ENCODE data around the gene MIP.
"Not testable (repeated sequence)": the region's sequence is repeated elsewhere in the genome, so short reads cannot be mapped to it uniquely, and the experiment has no call there.

Gene MIP

DNA sequence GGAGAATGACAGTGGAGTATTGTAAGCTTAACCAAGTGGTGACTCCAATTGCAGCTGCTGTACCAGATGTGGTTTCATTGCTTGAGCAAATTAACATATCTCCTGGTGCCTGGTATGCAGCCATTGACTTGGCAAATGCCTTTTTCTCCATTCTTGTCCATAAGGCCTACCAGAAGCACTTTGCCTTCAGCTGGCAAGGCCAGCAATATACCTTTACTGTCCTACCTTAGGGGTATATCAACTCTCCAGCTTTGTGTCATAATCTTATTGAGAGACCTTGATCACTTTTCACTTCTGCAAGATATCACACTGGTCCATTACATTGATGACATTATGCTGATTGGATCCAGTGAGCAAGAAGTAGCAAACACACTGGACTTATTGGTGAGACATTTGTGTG is 52.8 kb downstream of the MIP start:
- not testable (repeated sequence) for DNase-seq

DNA sequence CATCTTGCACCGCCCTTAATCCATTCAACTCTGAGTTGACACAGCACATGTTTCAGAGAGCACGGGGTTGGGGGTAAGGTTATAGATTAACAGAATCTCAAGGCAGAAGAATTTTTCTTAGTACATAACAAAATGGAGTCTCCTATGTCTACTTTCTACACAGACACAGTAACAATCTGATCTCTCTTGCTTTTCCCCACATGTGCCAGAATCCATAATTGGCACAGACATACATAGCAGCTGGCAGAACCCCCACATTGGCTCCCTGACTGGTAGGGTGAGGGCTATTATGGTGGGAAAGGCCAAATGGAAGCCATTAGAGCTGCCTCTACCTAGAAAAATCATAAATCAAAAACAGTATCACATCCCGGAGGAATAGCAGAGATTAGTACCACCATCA is 53.3 kb downstream of the MIP start:
- not testable (repeated sequence) for DNase-seq

Data from T-helper 9 cell (primary cell).